SK-N-DZ (cell line): ENCODE data around the gene U2AF1L4.
A peak's percentile ranks its signal among the peaks of the same experiment; 100 is the strongest.
"Not testable (repeated sequence)": the region's sequence is repeated elsewhere in the genome, so short reads cannot be mapped to it uniquely, and the experiment has no call there.

ENCODE experiments used
- DNase-seq: peaks from one replicate; pipeline ENCODE4 v3.0.0-alpha.2; 2015; ENCODE audit warnings: low spot score

Gene U2AF1L4

DNA sequence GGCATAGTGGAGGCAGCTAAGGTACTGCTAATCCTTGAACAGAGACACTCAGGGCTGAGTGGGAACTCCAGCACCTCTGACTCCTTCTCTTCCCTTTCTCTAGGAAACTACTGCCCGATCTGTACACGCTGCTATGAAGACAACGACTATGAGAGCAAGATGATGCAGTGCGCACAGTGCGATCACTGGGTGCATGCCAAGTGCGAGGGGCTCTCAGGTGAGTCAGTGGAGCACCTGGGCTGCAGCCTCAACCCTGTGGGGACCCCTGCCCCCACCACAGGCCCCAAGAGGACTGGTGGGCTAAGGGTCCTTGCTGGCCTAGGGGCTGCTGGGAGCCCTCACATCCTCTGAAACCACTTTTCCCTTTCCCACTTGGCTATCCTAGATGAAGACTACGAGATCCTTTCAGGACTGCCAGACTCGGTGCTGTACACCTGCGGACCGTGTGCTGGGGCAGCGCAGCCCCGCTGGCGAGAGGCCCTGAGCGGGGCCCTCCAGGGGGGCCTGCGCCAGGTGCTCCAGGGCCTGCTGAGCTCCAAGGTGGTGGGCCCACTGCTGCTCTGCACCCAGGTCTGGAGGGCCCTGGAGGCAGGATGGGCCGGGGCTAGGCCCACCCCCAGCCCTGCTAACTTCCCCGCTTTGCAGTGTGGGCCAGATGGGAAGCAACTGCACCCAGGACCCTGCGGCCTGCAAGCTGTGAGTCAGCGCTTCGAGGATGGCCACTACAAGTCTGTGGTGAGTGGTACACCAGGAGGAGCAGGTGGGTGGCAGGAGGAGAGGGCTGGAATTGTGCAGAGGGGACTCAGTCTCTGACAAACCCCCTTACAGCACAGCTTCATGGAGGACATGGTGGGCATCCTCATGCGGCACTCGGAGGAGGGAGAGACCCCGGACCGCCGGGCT lies 17.9 kb downstream of the U2AF1L4 start:
- no peak for DNase-seq

GRCh38 chr19:35725216-35725861 lies 19.9 kb downstream of the U2AF1L4 start:
- DNase-seq, result no peak

GRCh38 chr19:35724560-35724959 lies 20.7 kb downstream of the U2AF1L4 start:
- DNase-seq, result no peak

- not testable (repeated sequence) for DNase-seq
Observed at GRCh38 chr19:35724132-35724531, 21.1 kb downstream of the U2AF1L4 start.

DNA sequence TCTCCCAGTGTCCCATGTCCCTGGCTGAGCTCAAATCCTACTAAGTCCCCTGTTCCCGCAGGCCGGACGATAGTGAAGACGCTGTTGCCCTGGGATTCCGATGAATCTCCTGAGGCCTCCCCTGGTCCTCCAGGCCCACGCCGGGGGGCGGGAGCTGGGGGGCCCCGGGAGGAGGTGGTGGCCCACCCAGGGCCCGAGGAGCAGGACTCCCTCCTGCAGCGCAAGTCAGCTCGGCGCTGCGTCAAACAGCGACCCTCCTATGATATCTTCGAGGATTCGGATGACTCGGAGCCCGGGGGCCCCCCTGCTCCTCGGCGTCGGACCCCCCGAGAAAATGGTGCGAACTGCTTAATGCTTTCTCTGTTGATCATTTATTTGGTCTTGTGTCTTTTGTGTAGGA lies 21.5 kb downstream of the U2AF1L4 start:
- DNase-seq, result no peak

GRCh38 chr19:35722897-35723296 lies 22.3 kb downstream of the U2AF1L4 start:
- no peak for DNase-seq

DNA sequence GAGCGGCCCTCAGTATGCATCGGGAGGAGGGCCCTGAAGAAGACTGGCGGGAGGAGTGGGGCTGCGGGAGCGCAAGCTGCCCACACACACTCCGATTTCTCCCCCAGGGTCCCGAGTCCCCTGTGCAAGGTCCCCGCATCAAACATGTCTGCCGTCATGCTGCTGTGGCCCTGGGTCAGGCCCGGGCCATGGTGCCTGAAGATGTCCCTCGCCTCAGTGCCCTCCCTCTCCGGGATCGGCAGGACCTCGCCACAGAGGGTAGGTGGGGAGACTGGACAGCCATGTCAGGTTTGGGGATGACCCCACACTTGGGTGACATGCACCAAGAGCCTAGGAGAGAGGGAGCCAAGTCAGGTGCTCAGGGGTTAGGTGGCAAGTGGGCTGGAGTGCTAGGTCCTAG lies 22.8 kb downstream of the U2AF1L4 start:
- DNase-seq, result no peak

- DNase-seq, result no peak
Observed at GRCh38 chr19:35721374-35721773, 23.8 kb downstream of the U2AF1L4 start.

DNA sequence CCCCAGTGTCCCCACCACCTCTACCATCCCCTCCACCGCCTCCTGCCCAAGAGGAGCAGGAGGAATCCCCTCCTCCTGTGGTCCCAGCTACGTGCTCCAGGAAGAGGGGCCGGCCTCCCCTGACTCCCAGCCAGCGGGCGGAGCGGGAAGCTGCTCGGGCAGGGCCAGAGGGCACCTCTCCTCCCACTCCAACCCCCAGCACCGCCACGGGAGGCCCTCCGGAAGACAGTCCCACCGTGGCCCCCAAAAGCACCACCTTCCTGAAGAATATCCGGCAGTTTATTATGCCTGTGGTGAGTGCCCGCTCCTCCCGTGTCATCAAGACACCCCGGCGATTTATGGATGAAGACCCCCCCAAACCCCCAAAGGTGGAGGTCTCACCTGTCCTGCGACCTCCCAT lies 24.6 kb downstream of the U2AF1L4 start:
- DNase-seq, result no peak

- DNase-seq, result no peak
Observed at GRCh38 chr19:35720163-35720524, 25.1 kb downstream of the U2AF1L4 start.

GRCh38 chr19:35719402-35720162 lies 25.6 kb downstream of the U2AF1L4 start:
- DNase-seq, result no peak

DNA sequence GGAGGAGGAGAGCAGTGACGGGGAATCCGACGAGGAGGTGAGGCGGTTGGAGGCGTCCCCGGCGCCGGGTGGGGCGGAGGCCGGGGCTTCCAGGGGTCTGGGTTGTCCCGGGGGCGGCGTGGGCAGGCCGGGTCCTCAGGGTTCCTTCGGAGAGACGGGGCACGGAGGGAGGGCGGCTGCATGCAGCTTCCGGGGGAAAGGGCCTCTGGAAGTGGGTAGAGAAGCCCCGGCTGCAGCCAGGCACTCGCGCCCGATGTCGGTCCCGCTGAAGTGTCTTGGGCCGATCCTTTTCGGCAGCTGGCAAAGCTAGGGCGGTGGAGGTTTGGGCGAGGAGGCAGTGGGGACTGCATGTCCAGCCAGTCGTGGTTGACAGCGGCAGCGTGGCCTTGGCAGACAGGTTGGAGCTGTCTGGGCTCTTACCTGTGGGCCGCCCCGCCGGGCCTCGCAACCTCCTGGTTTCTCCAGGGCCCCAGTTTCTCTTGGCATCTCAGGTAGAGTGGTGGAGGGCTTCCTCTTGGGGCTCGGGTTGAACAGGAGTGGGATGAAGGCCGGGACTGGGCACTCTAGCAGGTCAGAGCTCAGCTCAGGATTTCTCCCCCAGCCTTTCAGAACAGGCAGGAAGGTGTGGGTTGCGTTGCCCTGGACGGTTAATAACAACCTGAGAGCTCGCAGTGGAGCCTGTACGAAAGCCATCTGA lies 26.7 kb downstream of the U2AF1L4 start:
- no peak for DNase-seq

DNA sequence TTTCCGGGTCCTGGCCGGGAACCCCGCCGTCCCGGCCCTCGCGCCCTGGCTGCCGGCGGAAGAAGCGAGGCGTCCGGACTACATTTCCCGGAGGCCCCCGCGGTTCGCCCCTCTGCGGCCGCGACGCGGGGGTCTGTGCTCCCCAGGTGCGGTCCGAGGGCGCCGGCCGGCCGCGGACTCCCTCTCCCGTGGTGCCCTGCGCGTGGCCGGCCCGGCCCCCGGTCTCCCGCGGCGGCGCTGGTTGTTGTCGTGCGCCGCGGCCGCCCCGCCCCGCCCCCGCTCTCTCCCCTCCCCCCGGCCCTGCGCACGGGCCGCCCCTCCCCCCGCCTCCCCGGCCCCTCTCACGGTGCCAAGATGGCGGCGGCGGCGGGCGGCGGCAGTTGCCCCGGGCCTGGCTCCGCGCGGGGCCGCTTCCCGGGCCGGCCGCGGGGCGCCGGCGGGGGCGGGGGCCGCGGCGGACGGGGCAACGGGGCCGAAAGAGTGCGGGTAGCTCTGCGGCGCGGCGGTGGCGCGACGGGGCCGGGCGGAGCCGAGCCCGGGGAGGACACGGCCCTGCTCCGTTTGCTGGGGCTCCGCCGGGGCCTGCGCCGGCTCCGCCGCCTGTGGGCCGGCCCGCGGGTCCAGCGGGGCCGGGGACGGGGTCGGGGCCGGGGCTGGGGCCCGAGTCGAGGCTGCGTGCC lies 27.4 kb downstream of the U2AF1L4 start, which contains the start of gene KMT2B:
KMT2B (plus strand) TSS at position 339 of the 680 bp plus-strand sequence; CDS start at position 355, 16 bp downstream.
- DNase-seq, result no peak

DNA sequence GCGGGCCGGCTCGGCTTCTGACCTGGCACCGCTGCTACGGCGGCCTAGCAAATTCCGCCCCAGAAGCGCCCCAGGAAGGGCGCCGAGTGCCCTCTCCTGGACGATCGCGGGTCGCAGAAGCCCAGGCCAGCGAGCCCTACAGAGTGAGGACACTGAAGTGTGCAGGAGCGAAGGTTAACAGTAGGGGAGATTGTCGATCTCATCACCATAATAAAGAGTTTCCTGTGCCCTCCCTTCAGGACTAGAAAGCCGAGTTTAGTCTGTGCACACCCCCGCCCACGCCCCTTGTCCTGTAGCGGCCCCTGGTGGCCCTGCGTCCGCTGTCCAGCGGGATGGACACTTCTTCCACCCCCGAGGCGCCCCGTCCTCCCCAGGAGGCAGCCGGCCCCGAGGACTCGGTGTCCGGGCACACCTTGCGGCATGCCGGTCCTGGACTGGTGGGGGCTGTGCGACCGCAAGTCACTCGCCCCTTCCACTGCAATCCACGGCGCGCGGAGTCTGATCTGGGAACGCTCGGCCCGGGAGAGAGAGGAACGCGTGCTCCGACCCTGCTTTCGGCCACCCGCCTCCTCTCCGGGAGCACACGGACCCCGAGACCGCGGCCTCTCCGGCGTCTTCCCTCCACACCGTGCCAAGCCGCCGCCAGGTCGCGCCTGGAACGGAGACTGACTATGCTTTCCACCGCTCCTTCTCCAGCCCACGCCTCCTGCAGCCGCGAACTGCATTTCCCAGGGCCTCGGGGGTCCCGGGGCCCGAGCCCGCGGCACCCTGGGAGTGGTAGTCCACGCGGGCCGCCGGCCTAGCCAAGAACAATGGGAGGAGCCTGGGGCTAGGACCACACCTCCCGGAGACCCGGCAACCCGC lies 28.2 kb downstream of the U2AF1L4 start:
- DNase-seq, result peak; percentile 94

DNA sequence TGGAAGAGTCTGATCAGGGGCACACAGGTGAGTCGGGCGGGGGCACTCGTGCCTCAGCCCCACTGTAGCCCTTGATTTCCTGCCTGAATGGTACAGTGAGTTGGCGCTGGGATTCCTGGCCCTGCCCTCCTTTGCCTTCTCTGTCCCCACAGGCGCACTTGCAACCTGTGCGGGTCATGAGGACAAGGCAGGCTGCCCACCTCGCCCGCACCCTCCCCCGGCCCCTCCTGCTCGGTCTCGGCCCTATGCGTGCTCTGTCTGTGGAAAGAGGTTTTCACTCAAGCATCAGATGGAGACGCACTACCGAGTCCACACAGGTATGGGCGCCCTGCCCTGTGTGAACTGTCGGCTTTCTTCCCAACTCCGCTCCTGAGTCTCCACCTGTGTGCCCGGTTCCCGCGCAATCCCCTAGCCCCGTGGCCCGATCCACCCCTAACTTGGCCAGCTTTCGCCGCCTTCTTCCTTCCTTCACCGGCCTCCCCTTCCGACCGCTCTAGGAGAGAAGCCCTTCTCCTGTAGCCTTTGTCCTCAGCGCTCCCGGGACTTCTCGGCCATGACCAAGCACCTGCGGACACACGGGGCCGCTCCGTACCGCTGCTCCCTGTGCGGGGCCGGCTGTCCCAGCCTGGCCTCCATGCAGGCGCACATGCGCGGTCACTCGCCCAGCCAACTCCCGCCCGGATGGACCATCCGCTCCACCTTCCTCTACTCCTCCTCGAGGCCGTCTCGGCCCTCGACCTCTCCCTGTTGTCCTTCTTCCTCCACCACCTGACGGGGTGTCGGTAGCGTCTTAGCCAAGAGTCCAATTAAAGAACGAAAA lies 29.0 kb downstream of the U2AF1L4 start:
- DNase-seq, result no peak

- DNase-seq, result no peak
Observed at GRCh38 chr19:35715355-35715809, 29.8 kb downstream of the U2AF1L4 start.

- no peak for DNase-seq
Observed at GRCh38 chr19:35714601-35715354, 30.4 kb downstream of the U2AF1L4 start.

DNA sequence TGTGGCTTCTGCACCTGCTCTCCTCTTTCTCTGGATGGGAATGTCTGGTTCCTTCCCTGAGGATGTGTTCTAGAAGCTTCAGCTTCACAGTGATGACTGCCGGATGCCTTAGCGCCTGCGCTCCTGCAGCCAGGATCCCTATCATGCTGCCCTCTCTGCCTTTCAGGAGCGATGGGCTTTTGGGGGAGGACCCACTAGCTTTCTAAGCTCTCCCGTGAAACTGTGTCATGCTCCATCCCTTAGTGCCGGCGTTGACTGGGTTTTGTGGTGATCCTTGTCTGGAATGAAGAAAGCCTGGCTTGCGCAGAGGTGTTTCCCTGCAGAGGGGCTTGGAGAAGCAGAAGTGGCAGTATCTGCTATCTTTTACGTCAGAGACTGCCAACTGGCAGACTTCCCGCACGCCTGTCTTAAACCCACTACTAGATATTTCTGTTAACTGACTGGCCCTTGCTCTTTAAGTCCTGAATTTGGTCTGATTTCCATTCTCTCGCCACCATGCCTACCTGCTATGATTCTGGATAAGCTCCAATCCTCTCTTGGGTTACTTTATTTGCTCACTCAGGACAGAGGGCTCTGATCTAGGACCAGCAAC lies 31.2 kb downstream of the U2AF1L4 start:
- no peak for DNase-seq
